ENCODE measurements around the gene LGALS4.

GRCh38 chr19:38842439-38843174 is 29.9 kb upstream of the LGALS4 start:
- TF ChIP-seq CSDC2 (CRISPR knock-in tag; IDR thresholded peaks at IDR 0.05) (no peak), ARNTL (CRISPR knock-in tag; IDR thresholded peaks at IDR 0.05; ENCODE audit: borderline replicate concordance, low read depth) (no peak), GLIS3 (CRISPR knock-in tag; IDR thresholded peaks at IDR 0.05) (no peak), TCF4 (CRISPR knock-in tag; IDR thresholded peaks at IDR 0.05; ENCODE audit: borderline replicate concordance) (no peak), ZFP30 (CRISPR knock-in tag; IDR thresholded peaks at IDR 0.05) (no peak), ZNF70 (CRISPR knock-in tag; IDR thresholded peaks at IDR 0.05) (no peak), OSR1 (CRISPR knock-in tag; IDR thresholded peaks at IDR 0.05) (no peak), RARB (CRISPR knock-in tag; IDR thresholded peaks at IDR 0.05) (no peak), ESRRG (CRISPR knock-in tag; IDR thresholded peaks at IDR 0.05) (no peak), ZC3H10 (CRISPR knock-in tag; IDR thresholded peaks at IDR 0.05) (no peak), BACH2 (CRISPR knock-in tag; IDR thresholded peaks at IDR 0.05; ENCODE audit: borderline replicate concordance) (no peak), PPARA (CRISPR knock-in tag; IDR thresholded peaks at IDR 0.05; ENCODE audit: borderline replicate concordance) (no peak)
- TF ChIP-seq, protein P1, sequence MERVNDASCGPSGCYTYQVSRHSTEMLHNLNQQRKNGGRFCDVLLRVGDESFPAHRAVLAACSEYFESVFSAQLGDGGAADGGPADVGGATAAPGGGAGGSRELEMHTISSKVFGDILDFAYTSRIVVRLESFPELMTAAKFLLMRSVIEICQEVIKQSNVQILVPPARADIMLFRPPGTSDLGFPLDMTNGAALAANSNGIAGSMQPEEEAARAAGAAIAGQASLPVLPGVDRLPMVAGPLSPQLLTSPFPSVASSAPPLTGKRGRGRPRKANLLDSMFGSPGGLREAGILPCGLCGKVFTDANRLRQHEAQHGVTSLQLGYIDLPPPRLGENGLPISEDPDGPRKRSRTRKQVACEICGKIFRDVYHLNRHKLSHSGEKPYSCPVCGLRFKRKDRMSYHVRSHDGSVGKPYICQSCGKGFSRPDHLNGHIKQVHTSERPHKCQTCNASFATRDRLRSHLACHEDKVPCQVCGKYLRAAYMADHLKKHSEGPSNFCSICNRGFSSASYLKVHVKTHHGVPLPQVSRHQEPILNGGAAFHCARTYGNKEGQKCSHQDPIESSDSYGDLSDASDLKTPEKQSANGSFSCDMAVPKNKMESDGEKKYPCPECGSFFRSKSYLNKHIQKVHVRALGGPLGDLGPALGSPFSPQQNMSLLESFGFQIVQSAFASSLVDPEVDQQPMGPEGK (CRISPR knock-in tag; IDR thresholded peaks at IDR 0.05; ENCODE audit: borderline replicate concordance) = no peak
- TF ChIP-seq, protein P2, sequence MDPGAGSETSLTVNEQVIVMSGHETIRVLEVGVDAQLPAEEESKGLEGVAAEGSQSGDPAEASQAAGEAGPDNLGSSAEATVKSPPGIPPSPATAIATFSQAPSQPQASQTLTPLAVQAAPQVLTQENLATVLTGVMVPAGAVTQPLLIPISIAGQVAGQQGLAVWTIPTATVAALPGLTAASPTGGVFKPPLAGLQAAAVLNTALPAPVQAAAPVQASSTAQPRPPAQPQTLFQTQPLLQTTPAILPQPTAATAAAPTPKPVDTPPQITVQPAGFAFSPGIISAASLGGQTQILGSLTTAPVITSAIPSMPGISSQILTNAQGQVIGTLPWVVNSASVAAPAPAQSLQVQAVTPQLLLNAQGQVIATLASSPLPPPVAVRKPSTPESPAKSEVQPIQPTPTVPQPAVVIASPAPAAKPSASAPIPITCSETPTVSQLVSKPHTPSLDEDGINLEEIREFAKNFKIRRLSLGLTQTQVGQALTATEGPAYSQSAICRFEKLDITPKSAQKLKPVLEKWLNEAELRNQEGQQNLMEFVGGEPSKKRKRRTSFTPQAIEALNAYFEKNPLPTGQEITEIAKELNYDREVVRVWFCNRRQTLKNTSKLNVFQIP (CRISPR knock-in tag; IDR thresholded peaks at IDR 0.05; ENCODE audit: borderline replicate concordance, low read depth) = no peak

Data from SK-N-SH treated with all-trans-retinoic acid at 6 μM for 48 hours (cell line).